Ovary (tissue), 9 donors: ENCODE data around the gene RPS10. TPM values are rescaled to one million over a fixed set of nuclear protein-coding genes. Genes with fewer than 3 reads are reported as not detected.
"Not testable (repeated sequence)": the region's sequence is repeated elsewhere in the genome, so short reads cannot be mapped to it uniquely, and the experiment has no call there.

Source experiments
- DNase-seq, 5 donors: peaks; one replicate each; pipeline ENCODE4 v3.0.0-alpha.2; 2019 to 2020
- H3K27ac ChIP-seq, 2 donors: fragments of 200-600 bp; one replicate each; pipeline versions ENCODE4 v1.5.1 to v1.8.0; 2019 to 2022
- H3K27me3 ChIP-seq: fragments of 200-600 bp; one replicate; pipeline ENCODE4 v1.8.0; 2022
- H3K36me3 ChIP-seq: fragments of 200-600 bp; sonication (generic); one replicate; pipeline ENCODE4 v1.5.1; 2019
- H3K4me1 ChIP-seq: one replicate; pipeline ENCODE4 v1.8.1; 2013; ENCODE audit warnings: mild to moderate bottlenecking, moderate library complexity; ENCODE audit not compliant: insufficient read depth
- H3K4me3 ChIP-seq: fragments of 200-600 bp; sonication (generic); one replicate; pipeline ENCODE4 v1.5.1; 2017
- H3K9me3 ChIP-seq, 2 donors: fragments of 200-600 bp in 1 of 2; sonication (generic) in 1 of 2; one replicate each; pipeline versions ENCODE4 v1.5.1 to v1.8.1; 2013 to 2019; ENCODE audit warnings: mild to moderate bottlenecking in 1 of 2, moderate library complexity in 1 of 2
- EP300 ChIP-seq: sonication (generic); formaldehyde crosslinking; IDR thresholded peaks from one replicate; pipeline ENCODE4 v1.6.1; 2017; ENCODE audit warnings: antibody characterized with exemption
- POLR2A ChIP-seq: fragments of 450-650 bp; IDR thresholded peaks from one replicate; pipeline ENCODE4 v1.6.1; 2017; ENCODE audit warnings: antibody characterized with exemption, mild to moderate bottlenecking, moderate library complexity
- WGBS, 3 donors: extraction: QIAGEN DNeasy Blood & Tissue Kit in 1 of 3; methylation state at CpG; one replicate each; pipeline versions ENCODE4 v1.1.5 to v1.1.7; 2013 to 2017; 5-methylcytosine and 5-hydroxymethylcytosine counted together
- intact Hi-C, 4 donors: fragments of 100-400 bp; cut with DNase I; formaldehyde crosslinking; loops; one replicate each; pipeline versions ENCODE4 v1.11.0 to v1.15.1; 2022 to 2023
- polyA plus RNA-seq, 2 donors: library from polyadenylated mRNA; stranded (reverse); fragments of 200-250 nt in 1 of 2; fragments of 350-450 nt in 1 of 2; fragmentation: Illumina TruSeq in 1 of 2; extraction: RNeasy Lipid Tissue Mini Kit (QIAGEN cat#74804) in 1 of 2; gene quantifications; one replicate each; pipeline ENCODE4 v1.2.3, GENCODE V29; 2013 to 2014
- total RNA-seq, 7 donors: library from RNA; depleted of rRNA in 2 of 7; stranded (reverse); fragments of >200 nt in 2 of 7; fragmentation: NEBNext Ultra II Directional in 3 of 7; extraction: Animal tissue kit (Norgen Biotek cat#: 25700) in 3 of 7; gene quantifications; one replicate each; pipeline versions ENCODE4 v1.1.0 to v1.2.4, GENCODE V29; 2016 to 2023
- TF ChIP-seq, protein P1 (sequence below), 3 donors: fragments of 450-650 bp in 2 of 3; fragments of 200-600 bp in 1 of 3; IDR thresholded peaks; one replicate each; pipeline versions ENCODE4 v1.5.1 to v1.8.0; 2016 to 2022; ENCODE audit warnings: antibody characterized with exemption in 3 of 3, mild to moderate bottlenecking in 1 of 3
- donor health status: DM: no; HTN: no; CAD: no; lungs with moderate emphysema.
- donor health status: DM: no; HTN: no; CAD: no.
- donor health status: Bipolar disorder and iron deficiency.
- donor health status: DM: yes; HTN: yes; CAD: no.
- donor health status: DM: no; HTN: no; CAD: no.
- donor health status: DM: yes; HTN: yes; CAD: no.

RPS10 gene
- total and polyA plus RNA-seq, 9 donors: 1,945 to 10,077 (median 2,497) TPM

GRCh38 chr6:34381081-34381480 lies 44.8 kb downstream of the RPS10 start:
- Histone ChIP-seq H3K36me3 (no peaks in the 10 kb centered on the region), H3K27ac (no peak overlapping the region), H3K4me3 (no peak overlapping the region), H3K27me3 (no peaks in the 10 kb centered on the region), H3K9me3 (no peaks in the 10 kb centered on the region), H3K4me1 (peaks cover 9% of the 10 kb centered on the region)
- intact Hi-C loops: loop anchor here in 1 of 4 donors (10.0 kb wide), 1 partner anchor 66 kb away; no protein-coding TSS in a partner anchor
- 72 to 78% (median 75%) methylated on average over 5 of the region's 5 CpGs for WGBS, 3 donors
- no peak for DNase-seq
- TF ChIP-seq EP300 (no peak), POLR2A (no peak)
- TF ChIP-seq, protein P1, sequence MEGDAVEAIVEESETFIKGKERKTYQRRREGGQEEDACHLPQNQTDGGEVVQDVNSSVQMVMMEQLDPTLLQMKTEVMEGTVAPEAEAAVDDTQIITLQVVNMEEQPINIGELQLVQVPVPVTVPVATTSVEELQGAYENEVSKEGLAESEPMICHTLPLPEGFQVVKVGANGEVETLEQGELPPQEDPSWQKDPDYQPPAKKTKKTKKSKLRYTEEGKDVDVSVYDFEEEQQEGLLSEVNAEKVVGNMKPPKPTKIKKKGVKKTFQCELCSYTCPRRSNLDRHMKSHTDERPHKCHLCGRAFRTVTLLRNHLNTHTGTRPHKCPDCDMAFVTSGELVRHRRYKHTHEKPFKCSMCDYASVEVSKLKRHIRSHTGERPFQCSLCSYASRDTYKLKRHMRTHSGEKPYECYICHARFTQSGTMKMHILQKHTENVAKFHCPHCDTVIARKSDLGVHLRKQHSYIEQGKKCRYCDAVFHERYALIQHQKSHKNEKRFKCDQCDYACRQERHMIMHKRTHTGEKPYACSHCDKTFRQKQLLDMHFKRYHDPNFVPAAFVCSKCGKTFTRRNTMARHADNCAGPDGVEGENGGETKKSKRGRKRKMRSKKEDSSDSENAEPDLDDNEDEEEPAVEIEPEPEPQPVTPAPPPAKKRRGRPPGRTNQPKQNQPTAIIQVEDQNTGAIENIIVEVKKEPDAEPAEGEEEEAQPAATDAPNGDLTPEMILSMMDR (IDR thresholded peaks at IDR 0.05): no peak

- H3K27ac ChIP-seq: no peak overlapping the region
- 93 to 99% (median 98%) methylated on average over 2 of the region's 2 CpGs for WGBS, 3 donors
- no peaks in the 10 kb centered on the region for H3K36me3 ChIP-seq
- peaks cover 2% of the 10 kb centered on the region for H3K4me1 ChIP-seq
- H3K9me3 ChIP-seq: no peaks in the 10 kb centered on the region
- TF ChIP-seq POLR2A (no peak), EP300 (no peak)
- TF ChIP-seq, protein P1 (IDR thresholded peaks at IDR 0.05): no peak
- intact Hi-C loops: no loop called here
- no peak overlapping the region for H3K4me3 ChIP-seq
- H3K27me3 ChIP-seq: no peaks in the 10 kb centered on the region
- no peak for DNase-seq
Measured at GRCh38 chr6:34378470-34378869, 47.4 kb downstream of the RPS10 start.

GRCh38 chr6:34377984-34378383 lies 47.9 kb downstream of the RPS10 start:
- no peaks in the 10 kb centered on the region for H3K4me1 ChIP-seq
- no peaks in the 10 kb centered on the region for H3K9me3 ChIP-seq
- H3K4me3 ChIP-seq: no peak overlapping the region
- WGBS, 3 donors: 96% methylated on average over 5 of the region's 5 CpGs
- no peak overlapping the region for H3K27ac ChIP-seq
- intact Hi-C loops: no loop called here
- TF ChIP-seq, protein P1 (IDR thresholded peaks at IDR 0.05): no peak
- no peak for TF ChIP-seq POLR2A
- no peak for TF ChIP-seq EP300
- H3K27me3 ChIP-seq: no peaks in the 10 kb centered on the region
- no peaks in the 10 kb centered on the region for H3K36me3 ChIP-seq
- DNase-seq: no peak

GRCh38 chr6:34377571-34377970 lies 48.3 kb downstream of the RPS10 start:
- H3K27me3 ChIP-seq, H3K9me3 ChIP-seq, H3K4me1 ChIP-seq, H3K4me3 ChIP-seq, H3K36me3 ChIP-seq, DNase-seq, H3K27ac ChIP-seq, intact Hi-C loops: not testable (repeated sequence)
- WGBS, 3 donors: 80 to 83% (median 82%) methylated on average over 5 of the region's 5 CpGs

GRCh38 chr6:34375833-34376232 lies 50.0 kb downstream of the RPS10 start:
- Histone ChIP-seq H3K9me3 (no peaks in the 10 kb centered on the region), H3K4me3 (no peak overlapping the region), H3K36me3 (no peaks in the 10 kb centered on the region), H3K27me3 (no peaks in the 10 kb centered on the region), H3K27ac (no peak overlapping the region), H3K4me1 (no peaks in the 10 kb centered on the region)
- no peak for TF ChIP-seq POLR2A
- TF ChIP-seq, protein P1 (IDR thresholded peaks at IDR 0.05): no peak
- 94 to 95% (median 94%) methylated on average over 5 of the region's 5 CpGs for WGBS, 3 donors
- intact Hi-C loops: no loop called here
- no peak for DNase-seq
